NCI-H2081 (cell line): Measurements from ENCODE around the gene WRNIP1.
A peak's percentile ranks its signal among the peaks of the same experiment; 100 is the strongest.

Experiments
- DNase-seq, 2 experiments: peaks; one replicate each; lab custom pipeline; 2025; lab: John Stamatoyannopoulos, UW

Gene WRNIP1

DNA sequence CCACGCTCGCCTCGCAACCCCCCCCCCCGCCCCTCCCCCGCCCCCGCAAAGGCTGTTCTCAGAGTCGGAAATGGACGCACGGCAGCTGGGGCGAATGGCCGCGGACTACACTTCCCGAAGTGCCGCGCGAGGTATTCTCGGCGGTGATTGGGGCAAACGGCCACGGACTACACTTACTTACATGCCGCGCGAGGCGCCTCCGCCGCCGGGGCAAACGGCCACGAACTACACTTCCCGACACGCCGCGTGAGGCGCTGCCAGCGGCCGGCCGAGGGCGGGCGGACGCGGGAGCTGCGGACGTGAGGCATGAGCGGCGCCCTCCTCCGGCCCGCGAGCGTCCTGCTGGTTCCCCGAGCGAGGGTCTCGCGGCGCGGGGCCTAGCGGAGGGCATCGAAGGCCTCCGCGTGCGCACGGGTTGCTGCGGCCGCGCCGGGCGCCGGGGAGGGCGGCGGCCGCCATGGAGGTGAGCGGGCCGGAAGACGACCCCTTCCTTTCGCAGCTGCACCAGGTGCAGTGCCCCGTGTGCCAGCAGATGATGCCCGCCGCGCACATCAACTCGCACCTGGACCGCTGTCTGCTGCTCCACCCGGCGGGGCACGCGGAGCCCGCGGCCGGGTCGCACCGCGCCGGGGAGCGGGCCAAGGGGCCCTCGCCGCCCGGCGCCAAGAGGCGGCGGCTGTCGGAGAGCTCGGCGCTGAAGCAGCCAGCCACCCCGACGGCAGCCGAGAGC lies at the start of gene WRNIP1:
Gene WRNIP1 (plus strand): TSS at position 228 of the 730 bp plus-strand sequence. CDS start 230 bp downstream, at position 458.
- peak; percentile 98 to 99 for DNase-seq

DNA sequence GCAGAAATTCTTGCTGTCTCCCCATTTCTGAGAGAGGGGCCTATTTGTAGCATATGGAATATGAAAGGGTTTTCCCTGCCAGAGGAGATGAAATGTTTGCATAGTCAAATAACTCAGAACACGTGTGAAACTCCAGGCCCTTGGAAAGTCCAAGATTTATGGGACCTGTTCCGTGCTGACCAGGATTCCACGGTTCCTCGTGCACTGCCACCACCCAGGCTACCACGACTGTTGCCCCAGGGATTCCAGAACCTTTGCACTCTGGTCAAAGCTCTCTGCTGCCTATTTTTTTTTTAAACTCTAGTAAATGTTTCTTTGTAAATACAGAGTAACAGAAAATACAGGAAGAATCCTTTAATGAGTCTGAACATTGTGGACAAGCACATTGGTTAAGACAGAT lies 49.5 kb upstream of the WRNIP1 start:
- DNase-seq = no peak

DNA sequence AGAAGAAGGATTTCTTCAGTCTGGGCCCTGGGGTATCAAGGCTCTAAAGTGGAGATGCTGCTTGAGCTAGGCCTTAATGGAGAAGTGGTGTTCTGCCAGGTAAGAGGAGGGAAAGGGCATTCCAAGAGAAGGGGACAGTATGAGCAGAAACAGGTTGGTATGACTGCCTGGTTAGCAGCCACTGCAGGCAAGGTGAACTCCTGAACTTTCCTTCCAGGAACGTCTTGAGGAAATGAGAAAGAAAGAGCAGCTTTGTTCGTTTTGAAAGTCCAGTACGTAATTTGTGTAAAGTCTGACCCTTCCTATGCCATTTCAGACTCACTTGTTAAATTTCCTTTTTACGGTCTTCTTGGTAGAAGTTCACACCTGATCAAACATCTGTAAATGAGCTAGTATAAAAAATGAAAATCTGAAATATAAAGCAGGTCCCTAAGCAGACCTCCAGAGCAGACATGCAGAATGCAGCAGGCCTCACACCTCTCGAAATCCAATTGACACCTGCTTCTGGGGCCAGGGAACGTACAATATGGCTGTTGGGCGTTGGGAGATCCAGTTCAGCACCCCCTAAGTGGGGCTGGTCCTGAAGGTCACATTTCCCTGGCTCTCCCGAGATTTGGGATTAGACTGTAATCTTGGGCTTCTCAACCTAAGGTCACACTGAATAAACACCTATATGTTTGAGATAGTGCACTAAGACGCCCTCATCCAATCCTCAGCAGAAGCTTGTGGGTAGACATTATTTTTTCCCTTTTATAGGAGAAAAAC lies 48.1 kb upstream of the WRNIP1 start:
- no peak for DNase-seq

DNA sequence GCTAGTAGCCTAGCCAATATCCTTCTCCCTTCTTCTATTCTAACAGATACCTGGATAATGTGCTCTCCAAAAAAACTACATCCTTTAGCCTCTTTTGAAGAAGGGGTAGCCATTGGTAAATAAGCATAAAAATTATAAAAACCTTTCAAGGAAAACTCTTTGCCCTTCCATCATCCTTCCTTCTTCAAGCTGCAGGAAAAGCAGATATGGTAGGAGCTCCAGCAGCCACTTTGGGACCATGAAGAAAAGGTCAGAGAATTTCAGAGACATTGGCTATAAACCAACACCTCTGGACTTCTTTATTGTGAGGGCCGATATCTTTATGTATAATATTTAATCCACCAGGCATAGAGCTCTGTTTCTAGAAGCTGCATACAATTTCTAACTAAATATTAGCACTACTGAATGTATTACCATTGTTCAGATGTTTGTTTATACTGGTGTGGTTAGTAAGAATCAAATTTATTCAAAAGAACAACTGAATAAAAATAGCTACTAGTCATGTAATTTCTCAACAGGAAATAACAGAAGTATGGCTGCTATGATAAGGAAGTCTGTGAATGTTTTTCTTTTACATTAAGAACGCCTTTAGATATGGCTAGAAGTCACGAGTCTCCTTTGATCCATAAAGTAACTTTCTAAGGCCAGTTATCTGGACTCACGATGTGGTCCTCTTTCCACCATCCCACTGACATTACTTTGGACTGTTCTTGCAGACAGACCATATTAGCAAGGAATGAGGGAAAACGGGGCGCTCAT lies 46.7 kb upstream of the WRNIP1 start:
- no peak for DNase-seq

DNA sequence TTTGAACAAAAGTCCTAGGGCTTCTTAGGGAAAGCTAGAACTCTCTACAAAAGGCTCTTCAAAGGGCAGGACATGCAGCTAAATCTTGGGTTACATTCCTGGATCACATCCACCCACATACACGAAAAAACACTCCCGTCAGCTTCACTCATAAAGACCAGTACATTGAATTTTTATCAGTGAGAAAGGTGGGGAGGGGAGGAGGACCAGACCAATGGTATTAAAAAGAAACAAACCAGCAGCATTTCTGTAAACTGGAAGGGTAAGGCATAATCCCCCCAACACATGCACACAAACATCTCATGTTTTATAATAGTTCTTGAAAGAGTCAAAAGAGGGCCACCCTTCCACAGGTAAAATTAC lies 46.1 kb upstream of the WRNIP1 start:
- no peak for DNase-seq

DNA sequence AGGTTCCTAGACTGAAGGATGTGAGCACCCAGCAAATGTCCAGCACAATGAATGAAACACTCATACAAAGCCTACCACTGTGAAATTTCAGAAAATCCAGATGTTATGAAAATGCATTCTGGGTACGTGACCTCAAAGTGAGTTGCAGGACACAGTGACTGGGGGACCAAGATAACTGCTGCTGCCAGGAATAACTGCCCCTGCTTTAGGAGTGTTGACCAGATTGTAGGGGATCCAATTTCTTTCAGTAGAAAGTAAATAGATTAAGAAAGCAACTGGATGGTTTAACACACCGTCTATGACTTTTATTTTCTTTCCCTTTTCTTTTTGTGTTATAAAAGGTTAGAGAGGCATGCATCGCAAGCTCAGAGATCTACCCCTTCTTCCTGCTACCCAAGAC lies 44.0 kb upstream of the WRNIP1 start:
- DNase-seq = no peak

DNA sequence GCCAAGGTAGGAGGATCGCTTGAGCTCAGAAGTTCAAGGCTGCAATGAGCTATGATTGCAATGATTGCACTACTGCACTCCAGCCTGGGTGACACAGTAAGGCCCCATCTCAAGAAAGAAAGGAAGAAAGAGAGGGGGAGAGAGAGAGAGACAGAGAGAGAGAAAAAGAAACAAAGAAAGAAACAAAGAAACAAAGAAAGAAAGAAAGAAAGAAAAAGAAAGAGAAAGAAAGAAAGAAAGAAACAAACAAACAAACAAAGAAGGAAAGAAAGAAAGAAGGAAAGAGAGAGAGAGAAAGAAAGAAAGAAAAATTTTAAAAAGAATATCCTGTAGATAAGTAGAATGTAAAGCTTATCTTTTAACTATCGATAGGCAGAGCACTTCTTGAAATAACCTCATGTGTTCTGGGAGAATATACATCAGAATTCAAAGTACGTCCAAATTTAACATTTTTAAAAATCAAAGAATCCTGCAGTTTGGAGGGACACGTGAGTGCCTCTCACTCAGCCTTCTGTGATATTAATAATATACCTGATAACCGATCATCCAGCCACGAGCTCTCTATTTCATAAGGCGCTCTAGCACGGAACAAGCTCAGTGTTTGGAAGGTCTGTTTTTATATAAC lies 39.7 kb upstream of the WRNIP1 start:
- DNase-seq = no peak

DNA sequence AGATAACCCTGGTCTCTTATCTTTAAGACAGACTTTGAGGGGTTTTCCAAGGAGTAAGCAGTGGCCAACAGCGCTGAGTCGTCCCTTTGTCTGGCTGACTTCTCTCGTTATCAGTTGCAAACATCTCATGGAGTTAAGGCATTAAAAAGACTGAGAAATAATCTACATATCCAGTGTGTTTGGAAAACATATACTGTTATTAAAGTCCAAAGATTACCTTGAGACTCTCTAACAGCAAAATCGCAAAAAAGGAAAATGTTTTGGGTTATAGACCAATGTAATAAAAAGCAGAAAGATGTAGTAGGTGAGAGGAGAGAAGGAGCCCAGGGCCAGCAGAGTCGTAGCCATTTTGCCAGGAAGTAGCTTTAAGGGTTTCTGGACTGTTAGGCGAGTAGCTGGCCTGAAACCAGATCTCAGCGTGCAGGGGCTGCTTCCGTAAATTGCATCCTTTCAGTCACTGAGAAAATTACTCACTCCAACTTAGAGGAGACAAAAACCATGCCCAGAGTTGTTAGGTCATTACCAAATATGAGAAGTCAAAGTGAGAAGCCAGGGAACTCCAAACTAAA lies 39.1 kb upstream of the WRNIP1 start:
- no peak for DNase-seq

DNA sequence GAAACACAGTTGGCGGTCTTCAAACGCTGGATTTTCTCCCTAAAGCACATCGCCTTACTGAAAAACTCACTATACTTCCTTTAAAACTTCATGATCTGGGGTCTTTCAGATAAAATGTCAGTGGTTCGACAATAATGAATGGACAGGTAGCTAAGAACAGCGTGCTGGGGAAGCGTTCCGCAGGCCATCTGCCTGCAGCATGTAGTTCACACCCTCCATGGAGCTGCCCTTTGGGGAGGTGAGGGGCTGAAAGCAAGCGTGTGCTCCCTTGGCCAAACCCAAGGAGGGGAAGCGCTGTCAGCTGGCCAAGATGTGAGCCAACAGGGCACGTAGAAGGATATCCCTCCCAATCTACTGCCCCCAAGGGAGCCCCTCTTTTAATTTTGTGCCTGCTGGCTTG lies 35.3 kb upstream of the WRNIP1 start:
- no peak for DNase-seq

DNA sequence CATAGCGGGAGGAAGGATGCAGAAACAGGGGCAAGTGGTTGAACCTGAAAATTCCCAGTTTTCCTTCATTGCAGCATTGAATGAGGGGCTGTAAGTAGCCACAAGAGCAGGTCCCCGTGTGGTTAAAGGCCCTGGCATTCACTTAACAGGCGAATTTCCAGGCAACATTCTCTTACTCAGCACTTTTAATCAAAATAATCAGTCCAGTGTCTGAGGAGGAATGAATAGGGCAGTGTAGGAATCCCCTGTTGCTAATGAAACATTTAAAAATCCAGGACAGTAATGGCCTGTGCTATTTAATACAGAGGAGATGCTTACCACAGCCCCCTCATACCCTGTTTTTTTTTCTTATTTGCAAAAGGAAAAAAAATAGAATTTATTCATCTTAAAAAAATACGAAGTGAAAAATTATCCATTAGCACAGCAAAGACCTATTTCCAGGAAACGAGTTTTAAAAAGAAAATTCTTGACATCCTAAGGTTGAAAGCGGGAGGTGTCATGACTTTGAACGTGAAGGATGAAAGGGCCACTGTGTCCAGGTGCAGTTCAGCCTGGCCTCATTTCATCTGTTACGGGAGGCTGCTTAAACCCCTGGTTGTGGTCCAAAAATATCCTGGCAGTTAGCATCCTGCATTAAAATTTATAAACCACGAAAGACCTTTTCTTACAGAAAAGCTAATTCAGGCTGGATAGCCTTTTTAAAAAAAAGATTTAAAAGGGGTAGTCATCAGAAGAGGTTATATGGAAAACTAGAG lies 34.7 kb upstream of the WRNIP1 start:
- DNase-seq = no peak

DNA sequence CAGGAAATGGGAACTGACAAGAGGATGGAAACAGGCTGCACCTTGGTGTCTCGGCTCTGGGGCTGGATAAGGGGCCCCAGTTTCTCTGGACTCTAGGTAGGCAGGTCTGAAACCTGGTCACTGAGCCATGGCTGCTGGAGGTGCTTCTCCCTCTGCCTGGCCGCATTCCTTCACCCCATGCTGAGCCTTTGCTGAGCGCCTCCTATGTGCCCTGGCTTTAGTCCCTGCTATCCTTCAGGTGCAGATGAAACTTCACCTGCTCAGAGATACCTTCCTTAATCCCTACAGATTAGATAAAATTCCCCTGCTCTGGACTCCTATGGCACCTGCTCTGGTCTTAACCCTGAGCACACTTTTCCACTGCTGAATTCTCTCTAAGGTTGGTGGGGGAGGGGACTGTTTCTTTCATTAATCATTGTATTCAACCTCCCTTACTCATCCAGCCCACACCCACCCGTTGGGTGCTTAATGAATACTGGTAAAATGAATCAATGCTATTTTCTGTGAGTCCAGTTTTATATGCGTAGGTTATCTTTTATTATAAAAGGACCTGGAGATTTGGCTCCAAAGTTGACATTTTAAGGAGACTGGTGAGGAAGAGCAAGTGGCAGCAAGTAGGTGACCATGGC lies 33.8 kb upstream of the WRNIP1 start:
- no peak for DNase-seq

DNA sequence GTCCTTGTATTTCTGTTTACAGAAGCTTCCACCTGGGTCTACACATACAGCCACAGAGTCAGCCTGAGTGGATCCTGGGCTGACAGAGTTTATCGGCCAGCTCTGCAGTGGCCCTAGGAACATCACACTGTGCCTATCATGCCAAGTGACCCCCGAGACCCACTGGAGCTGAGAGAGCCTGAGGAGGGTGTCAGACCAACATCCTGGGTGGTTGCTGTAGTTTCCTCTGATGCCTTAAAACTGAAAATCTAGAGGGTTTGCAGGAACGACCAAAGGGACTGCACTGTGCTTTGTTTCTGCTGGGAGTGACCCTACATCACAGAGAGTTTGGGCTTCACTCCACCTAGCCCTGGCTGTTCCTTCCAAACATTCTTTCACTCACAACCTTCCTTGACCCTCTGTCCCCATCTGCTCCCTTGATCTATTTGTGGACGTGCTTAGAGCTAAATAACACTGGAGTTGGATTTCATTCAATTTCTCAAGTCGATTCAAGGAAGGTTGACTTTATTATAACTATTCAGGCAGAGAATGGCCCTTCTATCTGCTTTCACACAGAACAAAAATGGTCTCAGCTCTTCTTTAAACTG lies 32.6 kb upstream of the WRNIP1 start:
- DNase-seq = no peak

DNA sequence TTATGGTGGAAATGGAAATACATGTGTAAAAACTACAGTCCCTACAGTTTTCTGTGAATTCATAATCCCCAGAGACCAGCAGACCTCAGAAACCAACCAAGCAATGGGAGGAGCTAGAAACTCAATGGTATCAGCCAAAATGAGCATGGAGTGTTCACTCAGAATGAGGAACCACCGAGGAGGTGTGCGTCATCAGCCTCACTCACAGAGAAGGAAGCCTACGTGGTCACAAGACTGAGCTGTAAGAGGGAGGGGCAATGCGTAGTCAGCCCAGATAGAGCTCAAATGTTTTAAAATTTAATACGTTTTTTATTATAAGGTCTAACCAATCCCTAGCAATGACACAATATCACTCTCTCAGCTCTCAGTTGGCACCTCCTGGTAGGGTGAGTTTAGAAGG lies 31.9 kb upstream of the WRNIP1 start:
- no peak for DNase-seq

DNA sequence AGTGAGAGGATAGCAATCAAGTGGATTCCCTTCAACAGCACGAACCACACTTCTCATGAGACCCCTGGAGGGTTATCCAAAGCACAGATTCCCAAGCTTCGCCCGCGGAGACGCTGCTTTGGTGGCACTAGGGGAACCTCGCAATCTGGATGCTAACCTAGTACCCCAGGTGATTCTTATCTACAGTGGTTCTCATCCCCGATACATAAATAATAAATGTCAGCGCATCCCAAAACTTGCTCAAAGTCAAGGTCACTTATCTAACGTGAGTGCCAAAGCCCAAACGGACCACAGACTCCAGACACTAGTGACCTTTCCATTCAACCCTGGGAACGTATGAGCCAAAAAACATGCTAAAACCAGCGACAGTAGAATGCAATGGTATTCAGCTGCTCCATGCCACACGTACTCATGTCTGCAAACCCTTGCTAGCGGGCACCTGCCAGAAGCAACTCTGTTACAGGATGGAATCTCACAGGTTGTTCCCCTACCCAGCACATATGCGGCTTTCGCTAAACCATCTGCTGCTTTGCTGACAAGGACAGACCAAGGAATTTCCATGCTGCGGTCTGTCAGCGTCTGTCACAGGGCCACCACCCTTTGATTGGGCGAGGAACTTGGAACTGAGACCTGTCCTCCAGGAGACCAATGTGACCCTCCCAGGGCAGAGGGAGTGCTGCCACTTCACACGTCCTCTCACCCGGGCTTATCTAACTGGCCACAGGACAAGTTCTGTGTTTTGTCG lies 31.3 kb upstream of the WRNIP1 start:
- DNase-seq = no peak

DNA sequence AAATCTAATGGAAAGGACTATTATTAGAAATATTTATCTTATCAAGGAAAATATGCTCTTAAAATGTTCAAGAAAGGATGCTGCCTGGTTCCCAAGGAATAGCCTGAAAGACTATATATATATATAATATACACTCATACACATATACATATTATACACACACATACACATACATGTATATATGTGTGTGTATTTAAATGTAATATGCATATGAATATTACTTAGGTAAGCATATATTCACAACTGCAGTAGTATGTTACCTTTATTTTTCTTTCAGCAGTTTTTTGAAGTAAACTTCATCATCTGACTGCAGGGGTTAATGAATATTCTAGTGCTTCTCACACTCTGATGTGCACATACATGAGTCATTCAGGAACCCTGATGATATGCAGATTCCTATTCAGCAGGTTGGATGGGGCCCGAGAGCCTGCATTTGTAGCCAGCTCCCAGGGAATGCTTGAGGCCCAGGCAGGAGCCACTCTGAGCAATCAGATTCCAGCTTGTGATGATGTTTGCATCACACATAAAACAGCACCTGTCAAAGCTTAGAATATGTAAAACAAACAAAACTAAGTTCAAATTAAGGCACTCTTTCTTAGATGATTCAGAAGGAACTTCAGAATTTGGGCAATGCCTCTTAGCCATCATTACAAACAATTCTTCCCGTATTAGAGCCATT lies 30.6 kb upstream of the WRNIP1 start:
- DNase-seq = no peak

DNA sequence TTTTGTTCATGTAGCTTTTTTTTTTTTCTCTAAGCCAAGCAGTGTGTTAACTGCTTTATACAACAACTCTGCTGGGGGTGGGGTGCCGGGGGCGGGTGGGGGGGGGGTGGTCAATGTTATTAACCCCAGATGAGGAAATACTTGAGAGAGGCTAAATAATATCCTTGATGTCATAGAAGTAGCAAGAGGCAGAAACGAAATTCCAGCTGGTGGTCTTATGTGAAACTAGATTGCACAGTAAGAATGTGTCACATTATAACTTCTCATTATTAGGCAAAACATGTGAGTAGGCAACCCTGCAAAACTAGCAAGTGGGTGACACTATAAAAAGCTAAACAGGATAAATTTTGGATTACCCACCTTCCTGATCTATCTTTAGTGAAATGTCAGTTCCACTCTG lies 27.3 kb upstream of the WRNIP1 start:
- DNase-seq = no peak

DNA sequence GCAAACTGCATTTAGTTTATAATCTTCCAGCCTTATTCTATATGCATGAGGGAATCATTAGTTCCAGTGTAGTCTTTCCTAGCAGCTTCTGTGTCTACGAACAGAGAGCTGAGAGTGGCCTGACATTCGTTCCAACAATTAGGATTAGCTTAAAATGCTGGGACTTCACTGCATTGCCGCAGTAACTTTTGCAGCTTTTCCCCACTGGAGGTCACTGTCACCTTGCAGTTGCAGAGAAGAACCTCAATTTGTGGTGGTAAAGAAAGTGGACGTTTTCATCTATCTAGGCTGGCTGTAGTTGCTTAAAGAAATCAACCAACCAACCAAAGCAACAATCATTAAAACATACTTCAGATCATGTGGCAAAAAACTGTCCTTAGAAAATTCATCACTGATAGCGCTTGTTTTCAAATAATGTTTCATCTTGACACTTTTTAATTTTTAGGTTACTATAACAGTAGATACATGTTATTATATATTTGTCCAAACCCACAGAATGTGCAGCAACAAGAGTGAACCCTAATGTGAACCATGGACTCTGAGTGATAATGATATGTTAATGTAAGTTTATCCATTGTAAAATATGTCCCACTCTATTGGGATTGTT lies 26.7 kb upstream of the WRNIP1 start:
- peak; percentile 38 to 61 for DNase-seq

DNA sequence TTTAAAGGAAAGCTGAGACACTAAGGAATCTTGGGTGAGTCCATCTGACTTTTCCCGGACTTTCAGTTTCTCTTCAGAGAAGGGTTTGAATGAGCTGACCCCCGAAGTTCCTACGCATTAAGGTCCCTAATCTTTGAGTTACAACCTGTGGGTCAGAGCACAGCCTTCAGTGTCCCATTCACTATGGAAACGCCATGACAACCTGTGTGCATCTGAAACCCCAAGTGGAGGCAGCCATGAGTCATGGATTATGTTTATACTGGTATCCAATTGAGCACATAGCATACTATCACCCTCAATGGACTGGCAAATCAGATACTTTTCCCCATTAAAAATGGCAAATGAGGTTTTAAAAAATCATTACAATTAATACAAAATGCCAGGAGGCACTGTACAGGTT lies 25.9 kb upstream of the WRNIP1 start:
- DNase-seq = no peak

DNA sequence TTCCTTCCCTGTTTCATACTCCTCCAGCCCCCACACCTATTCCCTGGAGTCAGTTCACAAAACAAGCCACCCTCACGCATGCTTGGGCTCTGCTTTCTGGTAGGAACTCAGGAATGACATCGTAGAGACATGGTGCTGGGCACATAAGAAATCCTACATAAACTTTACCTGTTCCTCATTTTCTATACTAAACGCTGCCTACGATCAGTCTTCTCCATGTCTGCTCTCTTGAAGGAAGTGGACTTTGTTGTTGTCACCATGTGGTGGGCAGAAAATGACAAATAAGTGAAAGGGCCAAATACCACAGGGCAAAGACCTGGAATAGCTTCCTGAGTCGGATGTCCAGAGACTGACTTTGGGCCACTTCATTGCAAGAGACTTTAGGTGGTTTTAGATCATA lies 24.6 kb upstream of the WRNIP1 start:
- DNase-seq = no peak
